Measurements from ENCODE around the gene TRIM13. TPM values are rescaled to one million over a fixed set of nuclear protein-coding genes. Genes with fewer than 3 reads are reported as not detected.

The TRIM13 gene
- total RNA-seq, 1 experiment from 2014 or later: 22.4 TPM

- no peak overlapping the region for H3K27ac ChIP-seq (ENCODE audit: low read length)
- no peaks in the 10 kb centered on the region for H3K27me3 ChIP-seq (ENCODE audit: control insufficient read depth, insufficient read depth, low read length)
- DNase-seq (ENCODE audit: low read depth, low spot score) (no peak), ATAC-seq (no peak)
- ChIA-PET POLR2A (no interaction called here), CTCF (no interaction called here)
- no peaks in the 10 kb centered on the region for H3K4me1 ChIP-seq (ENCODE audit: control insufficient read depth, insufficient read depth, low read length)
- no peak overlapping the region for H3K4me3 ChIP-seq (ENCODE audit: low read depth in 2 of 2, low read length in 2 of 2)
- in situ Hi-C loops (cut with HindIII; ENCODE audit: low pct_unique_long_range_greater_than_20kb, low sequenced_read_pairs): no loop called here
- H3K9me3 ChIP-seq (ENCODE audit: control insufficient read depth, insufficient read depth, low read depth, low read length): no peaks in the 10 kb centered on the region
- H3K36me3 ChIP-seq (ENCODE audit: control insufficient read depth, insufficient read depth, low read length): no peaks in the 10 kb centered on the region
- TF ChIP-seq CTCF (IDR thresholded peaks at IDR 0.05) (no peak), REST (IDR thresholded peaks at IDR 0.05; ENCODE audit: insufficient read depth in 1 of 2, low read depth in 2 of 2, low read length in 1 of 2) (no peak), TCF7L2 (IDR thresholded peaks at IDR 0.05; ENCODE audit: low read depth, low read length) (no peak), POLR2AphosphoS5 (IDR thresholded peaks at IDR 0.05; ENCODE audit: low read depth, low read length) (no peak), SIN3A (IDR thresholded peaks at IDR 0.05; ENCODE audit: borderline replicate concordance, insufficient read depth, low read depth, low read length) (no peak)
- intact Hi-C loops (cut with micrococcal nuclease; ENCODE audit: unreplicated experiment): no loop called here
- BruUV-seq (replicated peaks): no TSS peak
Measured at GRCh38 chr13:49958321-49958720, 38.5 kb upstream of the TRIM13 start.

- intact Hi-C loops (cut with micrococcal nuclease; ENCODE audit: unreplicated experiment) (no loop called here), in situ Hi-C loops (cut with HindIII; ENCODE audit: low pct_unique_long_range_greater_than_20kb, low sequenced_read_pairs) (no loop called here)
- TF ChIP-seq REST (IDR thresholded peaks at IDR 0.05; ENCODE audit: insufficient read depth in 1 of 2, low read depth in 2 of 2, low read length in 1 of 2): no peak
- TF ChIP-seq TCF7L2 (IDR thresholded peaks at IDR 0.05; ENCODE audit: low read depth, low read length): no peak
- TF ChIP-seq SIN3A (IDR thresholded peaks at IDR 0.05; ENCODE audit: borderline replicate concordance, insufficient read depth, low read depth, low read length): no peak
- no peak for TF ChIP-seq POLR2AphosphoS5 (IDR thresholded peaks at IDR 0.05; ENCODE audit: low read depth, low read length)
- ATAC-seq: no peak
- CTCF ChIA-PET: no interaction called here
- BruUV-seq (replicated peaks): no TSS peak
- Histone ChIP-seq H3K27me3 (ENCODE audit: control insufficient read depth, insufficient read depth, low read length) (no peaks in the 10 kb centered on the region), H3K36me3 (ENCODE audit: control insufficient read depth, insufficient read depth, low read length) (no peaks in the 10 kb centered on the region), H3K27ac (ENCODE audit: low read length) (no peak overlapping the region), H3K4me3 (ENCODE audit: low read depth in 2 of 2, low read length in 2 of 2) (no peak overlapping the region), H3K4me1 (ENCODE audit: control insufficient read depth, insufficient read depth, low read length) (no peaks in the 10 kb centered on the region), H3K9me3 (ENCODE audit: control insufficient read depth, insufficient read depth, low read depth, low read length) (no peaks in the 10 kb centered on the region)
- POLR2A ChIA-PET: interaction anchor here (0.7 kb wide), 1 partner anchor 23 kb away, joined by 3 read pairs; no protein-coding TSS in a partner anchor
- no peak for DNase-seq (ENCODE audit: low read depth, low spot score)
Measured at GRCh38 chr13:49967456-49967855, 29.4 kb upstream of the TRIM13 start.

Data from Panc1 (cell line).